Mucosa of rectum (tissue), 2 donors: Measurements from ENCODE around the gene SCAMP4.
"Not testable (repeated sequence)": the region's sequence is repeated elsewhere in the genome, so short reads cannot be mapped to it uniquely, and the experiment has no call there.

Source experiments
- H3K27ac ChIP-seq, 2 donors: one replicate each; pipeline ENCODE4 v1.7.0; 2013; ENCODE audit warnings: inconsistent platforms in 2 of 2, low read depth in 2 of 2, low read length in 2 of 2
- H3K27me3 ChIP-seq, 2 donors: one replicate each; pipeline ENCODE4 v1.7.0; 2013; ENCODE audit warnings: low read length in 2 of 2; ENCODE audit not compliant: control insufficient read depth in 2 of 2, insufficient read depth in 2 of 2
- H3K36me3 ChIP-seq, 2 donors: one replicate each; pipeline ENCODE4 v1.7.0; 2013; ENCODE audit warnings: low read length in 2 of 2; ENCODE audit not compliant: control insufficient read depth in 2 of 2, insufficient read depth in 2 of 2
- H3K4me1 ChIP-seq, 2 donors: one replicate each; pipeline ENCODE4 v1.7.0; 2013; ENCODE audit warnings: low read length in 2 of 2, mild to moderate bottlenecking in 1 of 2; ENCODE audit not compliant: control insufficient read depth in 2 of 2, insufficient read depth in 2 of 2
- H3K4me3 ChIP-seq, 2 donors: one replicate each; pipeline ENCODE4 v1.7.0; 2013; ENCODE audit warnings: low read length in 2 of 2
- H3K9ac ChIP-seq, 2 donors: one replicate each; pipeline ENCODE4 v1.7.0; 2013; ENCODE audit warnings: low read length in 2 of 2, low read depth in 1 of 2, mild to moderate bottlenecking in 1 of 2
- H3K9me3 ChIP-seq, 2 donors: one replicate each; pipeline ENCODE4 v1.7.0; 2013; ENCODE audit warnings: low read length in 2 of 2; ENCODE audit not compliant: control insufficient read depth in 2 of 2
- donor health status: healthy.
- donor health status: Normal muscosa, but diverticular disease.

Gene SCAMP4

DNA sequence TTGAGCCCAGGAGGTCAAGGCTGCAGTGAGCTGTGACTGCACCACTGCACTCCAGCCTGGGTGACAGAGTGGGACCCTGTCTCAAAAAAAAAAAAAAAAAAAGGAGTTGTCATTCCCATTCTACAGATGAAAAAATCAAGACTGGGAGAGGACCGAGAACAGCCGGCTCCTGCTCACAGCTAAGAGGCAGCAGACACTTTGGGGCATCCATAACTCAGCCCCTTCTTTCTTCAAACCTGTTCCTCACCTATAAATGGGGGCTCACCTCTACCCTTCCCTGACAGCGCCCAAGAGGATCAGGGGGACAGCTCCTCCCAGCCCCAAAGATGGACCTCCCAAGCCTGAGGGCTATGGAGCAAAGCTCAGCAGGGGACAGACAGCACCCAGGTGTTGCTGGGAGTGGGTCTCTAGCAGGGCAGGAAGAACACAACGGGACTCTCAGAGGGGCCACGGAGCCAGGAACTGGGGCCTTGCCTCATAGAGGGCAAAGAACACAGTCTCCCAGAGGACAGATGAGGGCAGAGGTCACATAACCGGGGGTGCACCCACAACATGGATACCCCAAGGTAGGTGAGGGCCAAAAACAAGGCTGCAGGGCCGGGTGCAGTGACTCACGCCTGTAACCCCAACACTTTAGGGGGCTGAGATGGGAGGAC lies 38.4 kb upstream of the SCAMP4 start:
- Histone ChIP-seq H3K4me3 (no peak overlapping the region), H3K36me3 (peaks cover 0 to 2% of the 10 kb centered on the region in 2 donors), H3K27ac (no peak overlapping the region), H3K9me3 (no peaks in the 10 kb centered on the region), H3K27me3 (no peaks in the 10 kb centered on the region), H3K4me1 (peaks cover 8 to 13% of the 10 kb centered on the region in 2 donors), H3K9ac (no peak overlapping the region)

DNA sequence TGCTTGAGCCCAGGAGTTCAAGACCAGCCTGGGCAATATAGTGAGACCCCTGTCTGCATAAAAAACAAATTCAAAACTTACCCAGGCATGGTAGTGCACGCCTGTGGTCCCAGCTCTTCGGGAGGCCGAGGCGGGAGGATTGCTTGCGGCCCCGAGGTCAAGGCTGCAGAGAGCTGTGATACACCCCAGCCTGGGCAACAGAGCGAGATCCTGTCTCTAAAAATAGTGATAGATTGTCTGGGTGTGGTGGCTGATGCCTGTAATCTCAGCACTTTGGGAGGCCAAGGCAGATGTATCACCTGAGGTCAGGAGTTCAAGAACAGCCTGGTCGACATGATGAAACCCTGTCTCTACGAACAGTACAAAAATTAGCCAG lies 37.9 kb upstream of the SCAMP4 start:
- Histone ChIP-seq H3K4me3 (no peak overlapping the region), H3K36me3 (peaks cover 0 to 4% of the 10 kb centered on the region in 2 donors), H3K9me3 (no peaks in the 10 kb centered on the region), H3K27me3 (no peaks in the 10 kb centered on the region), H3K4me1 (peaks cover 4 to 8% of the 10 kb centered on the region in 2 donors), H3K9ac (no peak overlapping the region), H3K27ac (no peak overlapping the region)

DNA sequence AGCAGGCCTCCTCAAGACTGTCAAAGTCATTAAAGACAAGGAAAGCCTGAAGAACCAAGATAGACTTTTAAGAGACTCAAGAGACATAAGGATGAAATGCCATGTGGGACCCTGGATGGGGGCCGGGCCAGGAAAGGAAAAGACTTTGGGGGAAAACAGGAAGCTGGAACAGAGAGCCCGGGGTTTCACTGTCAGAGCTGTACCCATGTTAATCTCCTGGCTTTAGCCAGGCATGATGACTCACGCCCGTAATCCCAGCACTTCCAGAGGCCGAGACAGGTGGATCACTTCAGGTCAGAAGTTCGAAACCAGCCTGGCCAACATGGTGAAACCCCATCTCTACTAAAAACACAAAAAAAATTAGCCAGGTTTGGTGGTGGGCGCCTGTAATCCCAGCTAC lies 36.2 kb upstream of the SCAMP4 start:
- H3K9me3 ChIP-seq = no peaks in the 10 kb centered on the region
- H3K27ac ChIP-seq = no peak overlapping the region
- no peak overlapping the region for H3K4me3 ChIP-seq
- peaks cover 0 to 5% of the 10 kb centered on the region in 2 donors for H3K36me3 ChIP-seq
- no peak overlapping the region for H3K9ac ChIP-seq
- no peaks in the 10 kb centered on the region for H3K27me3 ChIP-seq
- H3K4me1 ChIP-seq = peaks cover 11 to 18% of the 10 kb centered on the region in 2 donors

DNA sequence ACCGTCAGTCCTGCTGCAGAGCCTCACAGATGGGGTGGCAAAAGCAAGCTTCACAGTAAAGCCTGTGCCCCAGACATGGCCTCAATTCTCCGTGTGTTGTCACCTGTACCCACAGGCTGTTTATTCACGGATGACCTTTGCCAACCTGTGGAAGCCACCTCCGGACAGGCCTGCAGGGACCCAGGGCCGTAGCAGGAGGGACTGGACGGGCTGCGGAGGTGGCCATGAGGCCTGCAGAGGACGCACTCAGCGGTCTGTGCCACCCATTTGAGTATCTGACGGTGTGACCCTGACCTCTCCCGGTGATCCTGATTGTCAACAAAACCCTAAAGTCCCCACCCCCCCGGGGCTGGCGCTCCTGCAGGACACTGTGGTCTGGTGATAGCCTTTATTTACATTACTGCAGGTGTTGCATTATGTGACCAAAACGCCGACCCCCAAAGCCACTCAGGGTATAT lies 34.0 kb upstream of the SCAMP4 start:
- Histone ChIP-seq H3K4me3 (no peak overlapping the region), H3K9me3 (no peaks in the 10 kb centered on the region), H3K36me3 (peaks cover 0 to 5% of the 10 kb centered on the region in 2 donors), H3K27ac (no peak overlapping the region), H3K27me3 (no peaks in the 10 kb centered on the region), H3K9ac (no peak overlapping the region), H3K4me1 (peaks cover 16 to 19% of the 10 kb centered on the region in 2 donors)

DNA sequence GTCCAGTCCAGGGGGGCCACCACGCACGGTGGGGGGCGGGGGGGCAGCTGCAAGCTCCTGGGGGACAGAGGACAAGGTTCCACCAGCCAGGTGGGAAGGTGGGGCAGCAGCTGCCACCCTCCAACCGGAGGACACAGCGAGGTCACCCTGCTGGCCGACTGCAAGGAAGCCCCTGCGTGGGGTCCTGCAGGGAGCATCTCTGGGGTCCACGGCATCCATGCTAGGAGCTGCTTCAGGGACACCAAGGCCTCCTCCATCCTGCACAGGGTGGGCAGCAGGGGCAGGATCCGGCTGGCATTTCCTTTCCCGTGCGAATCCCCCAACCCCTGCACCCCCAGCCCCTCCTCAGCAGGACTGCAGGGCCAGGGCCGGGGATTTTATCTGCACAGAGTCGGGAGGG lies 33.6 kb upstream of the SCAMP4 start:
- H3K36me3 ChIP-seq = peaks cover 0 to 5% of the 10 kb centered on the region in 2 donors
- H3K9me3 ChIP-seq = no peaks in the 10 kb centered on the region
- H3K27me3 ChIP-seq = no peaks in the 10 kb centered on the region
- no peak overlapping the region for H3K4me3 ChIP-seq
- no peak overlapping the region for H3K9ac ChIP-seq
- H3K4me1 ChIP-seq = peaks cover 20 to 23% of the 10 kb centered on the region in 2 donors
- no peak overlapping the region for H3K27ac ChIP-seq

DNA sequence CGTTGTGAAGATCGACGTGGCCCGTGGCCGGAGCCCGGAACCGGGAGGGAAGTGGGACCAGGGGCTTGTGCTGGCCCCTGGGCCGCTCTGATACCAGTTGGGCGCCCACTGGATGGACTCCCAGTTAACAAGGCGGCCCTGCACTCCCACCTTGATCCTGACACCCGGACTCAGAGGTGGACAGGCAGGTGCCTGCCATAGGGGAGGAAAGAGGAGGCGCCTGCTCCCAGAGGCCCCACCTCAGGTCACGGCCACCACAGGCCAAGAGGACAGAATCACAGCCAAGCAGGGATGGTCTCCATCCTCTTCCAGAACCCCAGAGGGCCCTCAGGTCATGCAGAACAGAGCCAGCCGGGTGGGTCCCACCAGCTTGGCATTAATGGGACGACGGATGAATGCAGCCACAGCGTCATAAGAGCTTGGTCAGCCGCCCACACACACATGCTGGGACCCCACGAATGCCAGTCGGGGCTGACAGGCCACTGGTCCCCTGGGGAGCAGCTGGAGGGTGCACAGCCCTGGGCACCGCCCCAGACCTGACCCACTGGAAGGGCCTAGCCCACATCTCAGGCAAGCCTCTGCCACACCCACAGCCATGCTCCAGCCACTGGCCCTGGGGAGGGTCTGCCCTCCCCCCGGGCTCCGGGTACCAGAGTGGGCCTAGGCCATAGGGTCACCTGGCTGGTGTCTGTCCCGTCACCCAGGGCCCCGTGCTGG lies 32.2 kb upstream of the SCAMP4 start:
- H3K4me3 ChIP-seq = no peak overlapping the region

DNA sequence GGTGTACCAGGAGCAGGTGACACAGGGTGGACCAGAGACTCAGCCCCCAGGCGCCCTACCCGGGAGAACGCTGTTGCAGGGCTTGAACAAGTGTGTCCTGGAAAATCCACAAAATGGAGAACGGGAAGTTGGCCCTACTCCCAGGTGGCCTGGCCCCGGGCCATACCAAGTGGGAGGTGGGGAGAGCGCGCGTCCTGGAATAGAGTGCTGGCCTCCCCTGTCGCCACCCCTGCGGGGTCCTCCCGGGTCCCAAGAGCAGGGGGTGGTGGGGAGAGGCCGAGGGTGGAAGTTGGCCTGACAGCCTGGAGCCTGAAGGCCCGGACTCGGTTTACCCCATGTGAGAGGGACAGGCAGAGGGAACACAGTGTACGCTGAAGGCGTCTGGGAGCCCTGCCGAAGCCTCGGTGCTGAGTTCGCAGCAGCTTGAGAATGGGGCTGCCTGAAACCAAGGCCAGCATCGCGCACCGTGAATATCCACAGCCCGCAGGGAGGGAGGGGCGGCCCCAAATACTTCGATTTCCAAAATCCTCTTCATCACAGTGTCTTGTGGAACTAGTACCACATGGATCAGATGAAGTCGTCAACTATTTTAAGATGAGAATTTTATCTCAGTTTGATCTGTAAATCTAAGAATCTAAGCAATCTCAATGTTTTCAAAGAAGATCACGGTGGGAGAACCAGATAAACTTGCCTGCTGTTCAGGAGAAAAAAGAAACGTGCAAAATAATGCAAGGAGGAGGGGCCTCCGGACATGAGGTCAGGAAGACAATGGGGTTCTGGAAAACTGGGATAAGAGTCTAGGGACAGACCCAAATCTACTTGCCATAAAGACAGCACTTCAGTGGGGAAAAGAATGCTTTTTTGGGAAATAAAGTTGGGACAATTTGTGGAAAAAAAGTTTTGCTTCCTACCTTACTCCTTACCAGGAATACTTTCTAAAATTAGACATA lies 31.4 kb upstream of the SCAMP4 start:
- Histone ChIP-seq H3K9me3 (no peaks in the 10 kb centered on the region), H3K9ac (peak overlapping the region in 1 of 2 donors; percentile 17), H3K4me3 (peak overlapping the region in 1 of 2 donors; percentile 26), H3K27ac (peak overlapping the region in 1 of 2 donors; percentile 32), H3K4me1 (peaks cover 20 to 23% of the 10 kb centered on the region in 2 donors), H3K36me3 (peaks cover 0 to 5% of the 10 kb centered on the region in 2 donors), H3K27me3 (no peaks in the 10 kb centered on the region)

More for the DNA sequence above, 32.2 kb upstream of the SCAMP4 start:
- H3K9me3 ChIP-seq = no peaks in the 10 kb centered on the region
- peak overlapping the region in 1 of 2 donors; percentile 17 for H3K9ac ChIP-seq
- H3K4me1 ChIP-seq = peaks cover 20 to 23% of the 10 kb centered on the region in 2 donors
- no peaks in the 10 kb centered on the region for H3K27me3 ChIP-seq
- H3K27ac ChIP-seq = no peak overlapping the region
- H3K36me3 ChIP-seq = peaks cover 0 to 5% of the 10 kb centered on the region in 2 donors

DNA sequence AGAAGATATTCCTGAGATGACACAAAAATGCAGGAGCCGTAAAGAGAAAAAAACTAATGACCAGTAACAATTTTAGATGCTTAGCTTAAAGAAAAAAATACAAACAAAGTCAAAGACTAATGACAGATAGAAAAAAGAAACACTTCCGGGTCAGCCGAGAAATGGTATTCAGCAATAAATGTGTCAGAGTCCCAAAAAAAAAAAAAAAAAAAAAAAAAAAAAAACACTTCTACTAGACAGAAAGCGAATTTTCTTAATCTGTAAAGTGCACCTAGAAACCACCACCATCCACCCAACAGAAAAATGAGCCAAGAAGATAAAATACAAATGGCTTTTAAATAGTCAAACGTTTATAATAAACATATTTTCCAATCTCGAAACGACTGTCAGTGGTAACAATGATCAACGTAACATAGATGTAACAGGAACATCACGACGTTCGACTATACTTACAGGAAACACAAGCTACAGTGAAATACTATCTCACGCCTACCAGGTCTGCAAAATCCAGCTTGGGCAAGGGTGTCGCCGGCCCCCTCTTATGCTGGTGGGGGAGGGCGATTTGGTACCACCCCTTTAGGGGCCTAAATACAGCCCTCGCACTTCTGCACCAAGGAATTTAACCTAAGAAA lies 30.5 kb upstream of the SCAMP4 start:
- Histone ChIP-seq H3K4me1 (peaks cover 20 to 23% of the 10 kb centered on the region in 2 donors), H3K27me3 (no peaks in the 10 kb centered on the region), H3K36me3 (peaks cover 0 to 5% of the 10 kb centered on the region in 2 donors), H3K9ac (peak overlapping the region; percentile 89 to 95), H3K4me3 (peak overlapping the region; percentile 90 to 99), H3K9me3 (no peaks in the 10 kb centered on the region), H3K27ac (peak overlapping the region; percentile 5 to 95)

DNA sequence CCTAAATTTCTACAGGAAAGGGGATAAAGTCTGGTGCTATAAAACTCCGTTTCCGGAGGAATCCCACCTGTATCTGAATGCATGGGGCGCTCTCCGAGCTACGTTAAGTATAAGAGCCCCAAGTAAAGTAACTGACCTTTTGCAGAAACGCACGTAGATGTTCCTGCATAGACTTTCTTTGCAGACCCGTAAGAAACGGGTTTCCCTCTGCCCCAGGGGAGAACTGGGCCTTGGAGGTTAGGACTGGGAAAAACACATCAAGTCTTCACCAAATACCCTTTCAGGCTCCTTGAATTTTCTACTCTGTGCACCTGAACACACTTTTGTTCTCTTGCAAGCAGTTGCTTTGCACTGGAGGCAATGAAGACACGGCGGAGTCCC lies 29.9 kb upstream of the SCAMP4 start:
- not testable (repeated sequence) for H3K9me3 ChIP-seq, H3K27me3 ChIP-seq, H3K36me3 ChIP-seq
- peak overlapping the region; percentile 91 to 95 for H3K27ac ChIP-seq
- H3K4me1 ChIP-seq = peaks cover 20 to 23% of the 10 kb centered on the region in 2 donors
- peak overlapping the region; percentile 90 to 99 for H3K4me3 ChIP-seq
- peak overlapping the region; percentile 89 to 95 for H3K9ac ChIP-seq
